HG03103 (cell line): ENCODE data around the gene RDH13.
"Not testable (repeated sequence)": the region's sequence is repeated elsewhere in the genome, so short reads cannot be mapped to it uniquely, and the experiment has no call there.

ENCODE experiments used
- ATAC-seq: cut with Tn5 transposase; IDR thresholded peaks from one replicate; pipeline ENCODE4 v1.9.1; 2021; ENCODE audit warnings: low read depth; ENCODE audit not compliant: unreplicated experiment

Gene RDH13

GRCh38 chr19:55062735-55063491 is at the start of gene RDH13:
Gene RDH13, minus strand, starts transcription at chr19:55063148. Its CDS starts 116 bp downstream, at chr19:55063032.
- ATAC-seq = peak; percentile 81

- ATAC-seq = no peak
Observed at GRCh38 chr19:55112246-55112776, 49.4 kb upstream of the RDH13 start.

GRCh38 chr19:55111238-55111831 is 48.4 kb upstream of the RDH13 start:
- no peak for ATAC-seq

GRCh38 chr19:55109527-55110291 is 46.8 kb upstream of the RDH13 start:
- ATAC-seq = no peak

GRCh38 chr19:55107252-55107651 is 44.3 kb upstream of the RDH13 start:
- ATAC-seq = not testable (repeated sequence)

- no peak for ATAC-seq
Observed at GRCh38 chr19:55106591-55106990, 43.6 kb upstream of the RDH13 start.

GRCh38 chr19:55105237-55105636 is 42.3 kb upstream of the RDH13 start:
- no peak for ATAC-seq

- ATAC-seq = no peak
Observed at GRCh38 chr19:55103190-55103589, 40.2 kb upstream of the RDH13 start.

- ATAC-seq = no peak
Observed at GRCh38 chr19:55101261-55101660, 38.3 kb upstream of the RDH13 start.

- no peak for ATAC-seq
Observed at GRCh38 chr19:55099557-55100506, 36.9 kb upstream of the RDH13 start.

- no peak for ATAC-seq
Observed at GRCh38 chr19:55098716-55099556, 36.0 kb upstream of the RDH13 start.

- ATAC-seq = no peak
Observed at GRCh38 chr19:55097864-55098715, 35.1 kb upstream of the RDH13 start.

- no peak for ATAC-seq
Observed at GRCh38 chr19:55096061-55096701, 33.2 kb upstream of the RDH13 start.

- ATAC-seq = no peak
Observed at GRCh38 chr19:55095260-55096060, 32.5 kb upstream of the RDH13 start.

GRCh38 chr19:55094456-55095259 is 31.7 kb upstream of the RDH13 start:
- no peak for ATAC-seq
